Thymus (tissue), 11 donors: ENCODE results near the gene ZNF615. TPM values are rescaled to one million over a fixed set of nuclear protein-coding genes. Genes with fewer than 3 reads are reported as not detected.
A peak's percentile ranks its signal among the peaks of the same experiment; 100 is the strongest.
"Not testable (repeated sequence)": the region's sequence is repeated elsewhere in the genome, so short reads cannot be mapped to it uniquely, and the experiment has no call there.

Source experiments
- DNase-seq, 9 donors: peaks; one replicate each; pipeline ENCODE4 v3.0.0-alpha.2; 2013; ENCODE audit warnings: low spot score in 9 of 9, low read depth in 6 of 9, missing footprints in 1 of 9
- H3K27ac ChIP-seq, 2 donors: one replicate each; pipeline ENCODE4 v1.5.1; 2013; ENCODE audit warnings: control low read depth in 1 of 2, low read depth in 1 of 2, low read length in 1 of 2, mild to moderate bottlenecking in 1 of 2, moderate library complexity in 1 of 2
- H3K27me3 ChIP-seq, 2 donors: one replicate each; pipeline ENCODE4 v1.5.1; 2013; ENCODE audit warnings: low read length in 1 of 2; ENCODE audit not compliant: control insufficient read depth in 2 of 2, insufficient read depth in 1 of 2
- H3K36me3 ChIP-seq, 2 donors: one replicate each; pipeline ENCODE4 v1.5.1; 2013; ENCODE audit warnings: low read length in 1 of 2, mild to moderate bottlenecking in 1 of 2, moderate library complexity in 1 of 2; ENCODE audit not compliant: control insufficient read depth in 2 of 2, insufficient read depth in 2 of 2
- H3K4me1 ChIP-seq, 2 donors: one replicate each; pipeline ENCODE4 v1.5.1; 2013; ENCODE audit warnings: low read length in 2 of 2; ENCODE audit not compliant: control insufficient read depth in 2 of 2, insufficient read depth in 2 of 2
- H3K4me3 ChIP-seq, 2 donors: one replicate each; pipeline ENCODE4 v1.5.1; 2013; ENCODE audit warnings: low read length in 2 of 2, control low read depth in 1 of 2, mild to moderate bottlenecking in 1 of 2
- H3K9me3 ChIP-seq, 2 donors: one replicate each; pipeline ENCODE4 v1.5.1; 2013; ENCODE audit warnings: low read length in 1 of 2, mild to moderate bottlenecking in 1 of 2; ENCODE audit not compliant: control insufficient read depth in 2 of 2, insufficient read depth in 1 of 2
- WGBS: extraction: QIAGEN DNeasy Blood & Tissue Kit; methylation state at CpG from one replicate; pipeline ENCODE4 v1.1.7; 2013; 5-methylcytosine and 5-hydroxymethylcytosine counted together
- polyA plus RNA-seq: library from polyadenylated mRNA; stranded (reverse); fragments of 200-250 nt; gene quantifications from one replicate; pipeline ENCODE4 v1.2.3, GENCODE V29; 2013
- total RNA-seq: library from RNA; stranded (reverse); fragments of 120-200 nt; gene quantifications from one replicate; pipeline ENCODE4 v1.2.4, GENCODE V29; 2013
- donor health status: healthy.

Gene ZNF615
- total and polyA plus RNA-seq, 2 donors: 5.3 to 6.9 TPM

DNA sequence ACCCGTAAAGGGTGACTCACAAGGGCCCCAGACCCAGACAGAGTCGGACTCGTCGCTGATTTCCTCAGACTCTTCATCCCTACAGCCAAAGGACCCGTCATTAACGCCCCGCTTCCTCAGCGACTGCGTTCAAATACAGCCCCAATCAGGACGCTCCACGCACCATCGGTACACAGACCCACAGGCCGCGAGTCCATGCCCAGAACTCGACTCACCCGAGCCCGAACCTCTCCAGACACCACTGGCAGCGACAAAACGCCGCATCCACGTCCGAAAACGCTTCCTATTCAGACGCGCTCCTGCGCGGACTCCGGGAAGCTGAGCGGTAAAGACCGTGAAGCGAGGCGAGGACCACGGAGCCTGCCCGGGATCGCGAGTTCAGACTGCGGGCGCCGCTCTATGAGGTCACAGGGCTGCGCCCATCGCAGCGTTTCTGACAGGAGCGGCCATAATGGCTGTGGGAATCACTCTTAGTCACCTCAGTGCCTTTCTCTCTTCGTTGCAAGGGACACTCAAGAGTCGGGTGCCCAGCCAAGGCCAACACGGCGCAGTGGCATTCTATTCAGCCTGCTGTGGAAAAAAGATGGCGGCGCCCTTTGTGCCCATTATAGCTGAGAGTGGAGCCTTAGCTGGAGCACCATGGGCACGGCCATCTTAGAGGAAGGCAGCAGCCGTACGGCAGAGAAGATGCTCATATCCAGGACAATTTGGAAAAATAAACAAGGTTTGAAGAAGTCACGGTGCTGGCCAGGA, 20.2 kb upstream of the ZNF615 start, which contains the start of gene ZNF614:
Gene ZNF614 (minus strand): TSS at position 353 of the 753 bp plus-strand sequence. CDS start 2,634 bp downstream, outside the sequence.
- Histone ChIP-seq H3K4me1 (peaks cover 0 to 5% of the 10 kb centered on the region in 2 donors), H3K36me3 (peaks cover 13 to 28% of the 10 kb centered on the region in 2 donors), H3K4me3 (peak within 1 kb of the TSS; percentile 95), H3K27me3 (no peaks in the 10 kb centered on the region), H3K27ac (peak within 1 kb of the TSS; percentile 91 to 95), H3K9me3 (peaks cover 10 to 19% of the 10 kb centered on the region in 2 donors)
- DNase-seq: peak; percentile 71 to 92 (median 80)
- WGBS: under 1% methylated on average over 53 of the region's 53 CpGs

DNA sequence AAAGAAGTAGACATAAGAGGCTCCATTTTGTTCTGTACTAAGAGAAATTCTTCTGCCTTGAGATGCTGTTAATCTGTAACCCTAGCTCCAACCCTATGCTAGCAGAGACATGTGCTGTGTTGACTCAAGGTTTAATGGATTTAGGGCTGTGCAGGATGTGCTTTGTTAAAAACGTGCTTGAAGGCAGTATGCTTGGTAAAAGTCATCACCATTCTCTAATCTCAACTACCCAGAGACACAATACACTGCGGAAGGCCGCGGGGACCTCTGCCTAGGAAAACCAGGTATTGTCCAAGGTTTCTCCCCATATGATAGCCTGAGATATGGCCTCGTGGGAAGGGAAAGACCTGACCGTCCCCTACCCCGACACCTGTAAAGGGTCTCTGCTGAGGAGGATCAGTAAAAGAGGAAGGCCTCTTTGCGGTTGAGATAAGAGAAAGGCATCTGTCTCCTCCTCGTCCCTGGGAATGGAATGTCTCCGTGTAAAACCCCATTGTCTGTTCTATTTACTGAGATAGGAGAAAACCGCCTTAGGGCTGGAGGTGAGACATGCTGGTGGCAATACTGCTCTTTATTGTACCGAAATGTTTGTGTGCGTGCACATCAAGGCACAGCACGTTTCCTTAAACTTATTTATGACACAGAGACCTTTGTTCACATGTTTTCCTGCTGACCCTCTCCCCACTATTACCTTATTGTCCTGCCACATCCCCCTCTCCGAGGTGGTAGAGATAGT, 18.4 kb upstream of the ZNF615 start:
- H3K4me3 ChIP-seq, DNase-seq, H3K27me3 ChIP-seq, H3K4me1 ChIP-seq, H3K27ac ChIP-seq: not testable (repeated sequence)
- WGBS: 94% methylated on average over 15 of the region's 15 CpGs
- Histone ChIP-seq H3K9me3 (peaks cover 13 to 19% of the 10 kb centered on the region in 2 donors), H3K36me3 (peaks cover 25 to 35% of the 10 kb centered on the region in 2 donors)

DNA sequence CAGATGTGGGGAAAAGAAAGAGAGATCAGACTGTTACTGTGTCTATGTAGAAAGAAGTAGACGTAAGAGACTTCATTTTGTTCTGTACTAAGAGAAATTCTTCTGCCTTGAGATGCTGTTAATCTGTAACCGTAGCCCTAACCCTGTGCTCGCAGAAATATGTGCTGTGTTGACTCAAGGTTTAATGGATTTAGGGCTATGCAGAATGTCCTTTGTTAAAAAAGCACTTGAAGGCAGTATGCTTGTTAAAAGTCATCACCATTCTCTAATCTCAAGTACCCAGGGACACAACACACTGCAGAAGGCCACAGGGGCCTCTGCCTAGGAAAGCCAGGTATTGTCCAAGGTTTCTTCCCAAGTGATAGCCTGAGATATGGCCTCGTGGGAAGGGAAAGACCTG, 16.5 kb upstream of the ZNF615 start:
- peaks cover 34 to 50% of the 10 kb centered on the region in 2 donors for H3K36me3 ChIP-seq
- DNase-seq, H3K27ac ChIP-seq, H3K4me3 ChIP-seq, H3K27me3 ChIP-seq, H3K4me1 ChIP-seq: not testable (repeated sequence)
- 99% methylated on average over 4 of the region's 4 CpGs for WGBS
- H3K9me3 ChIP-seq: peaks cover 17 to 19% of the 10 kb centered on the region in 2 donors

GRCh38 chr19:52022193-52022592, 14.2 kb upstream of the ZNF615 start:
- Histone ChIP-seq H3K27ac (no peak overlapping the region), H3K9me3 (peaks cover 22 to 23% of the 10 kb centered on the region in 2 donors), H3K27me3 (no peaks in the 10 kb centered on the region), H3K36me3 (peaks cover 44 to 61% of the 10 kb centered on the region in 2 donors), H3K4me1 (peaks cover 0 to 1% of the 10 kb centered on the region in 2 donors), H3K4me3 (no peak overlapping the region)
- 99% methylated on average over 15 of the region's 15 CpGs for WGBS
- no peak for DNase-seq

GRCh38 chr19:52020506-52020905, 12.5 kb upstream of the ZNF615 start:
- peaks cover 23 to 27% of the 10 kb centered on the region in 2 donors for H3K9me3 ChIP-seq
- DNase-seq: no peak
- no peaks in the 10 kb centered on the region for H3K27me3 ChIP-seq
- H3K4me1 ChIP-seq: no peaks in the 10 kb centered on the region
- no peak overlapping the region for H3K27ac ChIP-seq
- WGBS: 98% methylated on average over 4 of the region's 4 CpGs
- H3K36me3 ChIP-seq: peaks cover 57 to 69% of the 10 kb centered on the region in 2 donors
- H3K4me3 ChIP-seq: no peak overlapping the region

- peaks cover 4 to 5% of the 10 kb centered on the region in 2 donors for H3K4me1 ChIP-seq
- H3K36me3 ChIP-seq: peaks cover 2 to 4% of the 10 kb centered on the region in 2 donors
- WGBS: 98% methylated on average over 1 of the region's 1 CpG
- DNase-seq: no peak
- no peaks in the 10 kb centered on the region for H3K27me3 ChIP-seq
- H3K4me3 ChIP-seq: no peak overlapping the region
- no peak overlapping the region for H3K27ac ChIP-seq
- H3K9me3 ChIP-seq: peaks cover 3 to 43% of the 10 kb centered on the region in 2 donors
Observed at GRCh38 chr19:52010674-52011073, 2.7 kb upstream of the ZNF615 start.

DNA sequence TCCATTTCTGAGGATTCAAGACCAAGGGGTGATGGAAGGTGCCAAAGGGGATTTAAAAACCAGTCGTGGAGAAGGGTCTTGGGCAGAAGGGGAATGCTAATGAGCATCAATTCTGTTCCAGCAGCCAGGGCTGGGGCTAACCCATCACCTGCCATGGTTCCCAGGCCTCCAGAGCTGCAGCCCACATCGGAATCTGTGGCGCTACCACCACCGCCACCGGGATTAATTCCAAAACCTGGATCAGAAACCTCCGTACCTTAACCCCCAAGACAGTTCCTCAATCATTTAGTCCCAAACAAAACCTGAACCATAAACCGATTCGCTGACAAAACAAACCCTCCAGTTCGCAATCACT, 583 bp downstream of the ZNF615 start:
- H3K4me3 ChIP-seq: peak overlapping the region; percentile 79 to 85
- H3K36me3 ChIP-seq: peaks cover 0 to 4% of the 10 kb centered on the region in 2 donors
- H3K9me3 ChIP-seq: peaks cover 3 to 40% of the 10 kb centered on the region in 2 donors
- 23% methylated on average over 9 of the region's 9 CpGs for WGBS
- no peaks in the 10 kb centered on the region for H3K27me3 ChIP-seq
- H3K4me1 ChIP-seq: peaks cover 4 to 5% of the 10 kb centered on the region in 2 donors
- H3K27ac ChIP-seq: peak overlapping the region in 1 of 2 donors; percentile 52
- no peak for DNase-seq

GRCh38 chr19:51994048-51994644, 13.9 kb downstream of the ZNF615 start:
- Histone ChIP-seq H3K9me3 (peaks cover 22 to 28% of the 10 kb centered on the region in 2 donors), H3K4me3 (no peak overlapping the region)

GRCh38 chr19:51993422-51993821, 14.6 kb downstream of the ZNF615 start:
- no peak overlapping the region for H3K27ac ChIP-seq
- H3K36me3 ChIP-seq: peaks cover 15 to 20% of the 10 kb centered on the region in 2 donors
- no peaks in the 10 kb centered on the region for H3K27me3 ChIP-seq
- H3K4me1 ChIP-seq: no peaks in the 10 kb centered on the region
- no peak for DNase-seq
- no peak overlapping the region for H3K4me3 ChIP-seq
- 98% methylated on average over 10 of the region's 10 CpGs for WGBS
- peaks cover 22 to 31% of the 10 kb centered on the region in 2 donors for H3K9me3 ChIP-seq

More at GRCh38 chr19:51994048-51994644, 13.9 kb downstream of the ZNF615 start:
- peaks cover 17 to 23% of the 10 kb centered on the region in 2 donors for H3K36me3 ChIP-seq
- DNase-seq: no peak
- no peaks in the 10 kb centered on the region for H3K4me1 ChIP-seq
- WGBS: 99% methylated on average over 2 of the region's 2 CpGs
- no peak overlapping the region for H3K27ac ChIP-seq
- no peaks in the 10 kb centered on the region for H3K27me3 ChIP-seq
